Left ventricle myocardium inferior (tissue), 1 donor: ENCODE results near the gene TESMIN. TPM values are rescaled to one million over a fixed set of nuclear protein-coding genes. Genes with fewer than 3 reads are reported as not detected.

ENCODE experiments used
- DNase-seq: peaks from one replicate; pipeline ENCODE4 v3.0.0-alpha.2; 2020
- H3K27ac ChIP-seq: fragments of 200-600 bp; replicated peaks from 2 replicates; pipeline ENCODE4 v1.8.0; 2021
- H3K27me3 ChIP-seq: fragments of 200-600 bp; 2 replicates; pipeline ENCODE4 v1.8.0; 2021; ENCODE audit warnings: low read depth
- H3K36me3 ChIP-seq: fragments of 200-600 bp; 2 replicates; pipeline ENCODE4 v1.8.0; 2021
- H3K4me1 ChIP-seq: fragments of 200-600 bp; 2 replicates; pipeline ENCODE4 v1.8.0; 2021
- H3K4me3 ChIP-seq: fragments of 200-600 bp; 2 replicates; pipeline ENCODE4 v1.8.0; 2021; ENCODE audit warnings: mild to moderate bottlenecking, moderate library complexity
- H3K9me3 ChIP-seq: fragments of 200-600 bp; replicated peaks from 2 replicates; pipeline ENCODE4 v1.8.0; 2021
- intact Hi-C: fragments of 100-400 bp; cut with micrococcal nuclease; formaldehyde crosslinking; loops from one replicate; pipeline ENCODE4 v1.11.0; 2022
- total RNA-seq: library from RNA; stranded (reverse); fragmentation: NEBNext Ultra II Directional; extraction: Animal tissue kit (Norgen Biotek cat#: 25700); gene quantifications from one replicate; pipeline ENCODE4 v1.2.1, GENCODE V29; 2021
- TF ChIP-seq, protein P1 (sequence below): fragments of 200-600 bp; IDR thresholded peaks from 2 replicates; pipeline ENCODE4 v1.8.0; 2021; ENCODE audit warnings: antibody characterized with exemption, mild to moderate bottlenecking, borderline replicate concordance
- donor health status: DM: no; HTN: yes; CAD: no; lungs with severe emphysema.

TESMIN gene
- total RNA-seq, 1 donor from 2014 or later: 0.52 TPM

DNA sequence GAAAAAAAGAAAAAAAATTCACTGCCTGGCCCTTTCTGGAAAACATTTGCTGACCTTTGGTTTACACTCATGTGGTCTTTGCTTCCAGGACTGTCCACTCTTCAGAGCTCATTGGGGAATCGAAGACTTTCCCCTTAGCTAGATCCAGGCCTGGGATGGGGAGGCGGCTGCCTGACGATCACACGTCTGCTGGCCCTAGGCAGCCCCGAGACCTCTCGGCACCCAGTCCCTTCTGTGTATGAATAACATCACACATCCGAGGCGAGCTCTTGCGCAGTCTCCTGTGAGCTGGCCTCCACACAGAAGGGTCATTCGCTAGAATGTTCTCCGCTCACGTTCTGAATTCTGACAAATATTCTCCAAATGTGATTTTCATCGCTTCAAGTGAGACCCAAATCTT, 92.7 kb downstream of the TESMIN start:
- H3K36me3 ChIP-seq: no peaks in the 10 kb centered on the region
- no peak for DNase-seq
- no peak overlapping the region for H3K4me3 ChIP-seq
- intact Hi-C loops: no loop called here
- peaks cover 45% of the 10 kb centered on the region for H3K27me3 ChIP-seq
- no peak overlapping the region for H3K27ac ChIP-seq
- TF ChIP-seq, protein P1, sequence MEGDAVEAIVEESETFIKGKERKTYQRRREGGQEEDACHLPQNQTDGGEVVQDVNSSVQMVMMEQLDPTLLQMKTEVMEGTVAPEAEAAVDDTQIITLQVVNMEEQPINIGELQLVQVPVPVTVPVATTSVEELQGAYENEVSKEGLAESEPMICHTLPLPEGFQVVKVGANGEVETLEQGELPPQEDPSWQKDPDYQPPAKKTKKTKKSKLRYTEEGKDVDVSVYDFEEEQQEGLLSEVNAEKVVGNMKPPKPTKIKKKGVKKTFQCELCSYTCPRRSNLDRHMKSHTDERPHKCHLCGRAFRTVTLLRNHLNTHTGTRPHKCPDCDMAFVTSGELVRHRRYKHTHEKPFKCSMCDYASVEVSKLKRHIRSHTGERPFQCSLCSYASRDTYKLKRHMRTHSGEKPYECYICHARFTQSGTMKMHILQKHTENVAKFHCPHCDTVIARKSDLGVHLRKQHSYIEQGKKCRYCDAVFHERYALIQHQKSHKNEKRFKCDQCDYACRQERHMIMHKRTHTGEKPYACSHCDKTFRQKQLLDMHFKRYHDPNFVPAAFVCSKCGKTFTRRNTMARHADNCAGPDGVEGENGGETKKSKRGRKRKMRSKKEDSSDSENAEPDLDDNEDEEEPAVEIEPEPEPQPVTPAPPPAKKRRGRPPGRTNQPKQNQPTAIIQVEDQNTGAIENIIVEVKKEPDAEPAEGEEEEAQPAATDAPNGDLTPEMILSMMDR: no peak
- peaks cover 11% of the 10 kb centered on the region for H3K4me1 ChIP-seq
- peaks cover 13% of the 10 kb centered on the region for H3K9me3 ChIP-seq

DNA sequence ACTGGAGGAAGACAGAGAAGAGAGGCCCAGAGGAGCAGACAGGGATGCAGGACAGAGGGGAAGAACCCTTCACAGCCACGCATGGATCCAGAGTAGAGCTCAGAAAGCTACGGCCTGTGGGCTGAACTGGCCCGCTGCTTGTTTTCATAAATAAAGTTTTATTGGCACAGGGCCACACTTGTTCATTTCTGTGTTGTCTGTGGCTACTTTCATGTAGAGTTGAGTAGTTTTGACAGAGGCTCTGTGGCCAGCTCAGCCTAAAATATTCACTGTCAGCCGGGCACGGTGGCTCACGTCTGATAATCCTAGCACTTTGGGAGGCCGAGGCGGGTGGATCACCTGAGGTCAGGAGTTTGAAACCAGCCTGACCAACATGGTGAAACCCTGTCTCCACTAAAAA, 93.2 kb downstream of the TESMIN start:
- no peak for DNase-seq
- H3K27me3 ChIP-seq: peaks cover 45% of the 10 kb centered on the region
- TF ChIP-seq, protein P1: no peak
- no peak overlapping the region for H3K27ac ChIP-seq
- H3K9me3 ChIP-seq: peaks cover 13% of the 10 kb centered on the region
- no peaks in the 10 kb centered on the region for H3K36me3 ChIP-seq
- peaks cover 11% of the 10 kb centered on the region for H3K4me1 ChIP-seq
- intact Hi-C loops: no loop called here
- H3K4me3 ChIP-seq: no peak overlapping the region

Other genes with a start within 250 kb of the TESMIN start
- 0.58 TPM for gene GAL, start 67.0 kb downstream of the TESMIN start, total RNA-seq
- 73.1 TPM for gene CPT1A, start 90.4 kb upstream of the TESMIN start, total RNA-seq
- gene MRPL21, start 152.3 kb upstream of the TESMIN start, total RNA-seq: 121 TPM
- 13.2 TPM for gene IGHMBP2, start 152.4 kb upstream of the TESMIN start, total RNA-seq
- gene MRGPRD, start 229.5 kb upstream of the TESMIN start, total RNA-seq: not detected